Activated CD4-positive, CD25-positive, alpha-beta regulatory T cell (primary cell): ENCODE measurements around the gene CARD11.

ENCODE experiments used
- DNase-seq, 4 experiments: peaks; one replicate each; lab custom pipeline; 2025; lab: John Stamatoyannopoulos, UW

Gene CARD11

GRCh38 chr7:2872296-2872874, 171.3 kb downstream of the CARD11 start:
- no peak for DNase-seq

DNA sequence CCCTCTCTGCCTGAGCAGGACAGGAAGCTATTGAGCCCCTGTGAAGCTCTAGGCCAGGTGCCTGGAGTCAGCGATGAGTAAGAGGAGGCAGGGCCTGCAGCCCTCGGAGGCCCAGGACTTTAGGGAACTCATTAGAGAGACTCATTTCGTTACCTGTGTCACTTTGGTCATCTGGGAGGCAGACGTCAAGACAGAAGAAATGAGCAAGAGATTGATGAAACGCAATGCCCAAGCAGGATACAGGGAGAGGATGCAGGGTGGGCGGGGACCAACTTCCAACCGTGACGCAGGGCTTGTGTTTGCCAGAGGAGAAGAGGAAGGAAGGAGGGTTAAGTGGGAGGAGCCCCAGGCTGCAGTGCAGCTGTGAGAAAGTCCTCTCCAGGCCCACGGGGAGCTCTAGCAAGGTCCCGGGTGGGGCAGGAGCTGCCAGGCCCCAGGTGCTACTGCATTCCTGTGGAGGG, 173.2 kb downstream of the CARD11 start:
- peak in 1 of 4 experiments; percentile 20 for DNase-seq

DNA sequence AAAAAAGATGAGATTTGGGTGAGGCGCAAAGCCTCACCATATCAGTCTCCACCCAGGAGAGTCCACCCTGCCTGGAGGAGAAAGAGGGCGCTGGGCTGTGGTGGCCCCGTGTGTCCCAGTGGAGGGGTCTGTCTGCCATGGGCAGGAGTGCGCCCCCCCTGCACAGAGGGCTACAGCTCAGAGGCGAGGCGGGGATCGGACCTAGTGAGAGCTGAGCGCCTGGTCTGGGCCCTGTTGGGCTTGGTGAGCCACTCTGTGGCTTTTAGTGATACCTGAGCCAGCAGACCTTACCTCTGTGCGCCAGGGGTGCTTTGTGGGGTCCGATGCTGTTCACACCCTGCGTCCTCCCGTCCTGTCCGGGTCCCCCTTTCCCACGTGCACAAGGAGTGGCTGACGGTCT, 173.7 kb downstream of the CARD11 start:
- no peak for DNase-seq

GRCh38 chr7:2866601-2867000, 177.1 kb downstream of the CARD11 start:
- DNase-seq, result no peak

DNA sequence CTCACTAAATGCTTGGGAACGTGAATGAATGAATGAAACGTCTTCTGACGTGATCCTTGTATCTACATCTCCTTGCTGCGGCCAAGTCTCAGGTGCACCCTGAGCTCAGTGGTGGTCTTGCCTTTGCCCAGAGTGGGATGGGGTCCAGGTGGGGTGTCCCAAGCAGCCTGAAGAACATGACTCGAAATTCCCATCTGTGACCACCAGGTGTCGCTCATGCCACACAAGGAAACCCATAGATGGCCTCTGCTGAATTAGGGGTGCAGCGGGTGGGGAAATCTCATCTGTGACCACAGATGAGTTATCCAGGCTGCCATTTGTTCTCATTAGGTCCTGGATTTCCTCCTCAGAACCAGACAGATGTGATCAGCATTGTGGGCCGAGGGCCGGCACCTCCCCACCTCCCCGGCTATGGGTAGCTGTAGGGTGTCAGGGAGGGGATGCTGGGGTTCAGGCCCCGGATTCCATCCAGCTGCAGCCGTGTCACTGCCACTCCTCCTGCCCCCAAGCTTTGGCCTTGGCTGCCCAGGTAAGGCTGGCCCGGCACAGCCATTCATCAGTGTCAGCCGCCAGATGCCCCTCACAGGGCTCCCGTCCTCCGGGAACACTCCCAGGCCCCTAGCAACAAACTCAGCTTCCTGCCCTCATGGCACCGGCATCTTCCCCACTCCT, 178.5 kb downstream of the CARD11 start:
- DNase-seq, result peak; percentile 33 to 66 (median 50)

- no peak for DNase-seq
These were observed 179.3 kb downstream of the CARD11 start for GRCh38 chr7:2864204-2864985.

DNA sequence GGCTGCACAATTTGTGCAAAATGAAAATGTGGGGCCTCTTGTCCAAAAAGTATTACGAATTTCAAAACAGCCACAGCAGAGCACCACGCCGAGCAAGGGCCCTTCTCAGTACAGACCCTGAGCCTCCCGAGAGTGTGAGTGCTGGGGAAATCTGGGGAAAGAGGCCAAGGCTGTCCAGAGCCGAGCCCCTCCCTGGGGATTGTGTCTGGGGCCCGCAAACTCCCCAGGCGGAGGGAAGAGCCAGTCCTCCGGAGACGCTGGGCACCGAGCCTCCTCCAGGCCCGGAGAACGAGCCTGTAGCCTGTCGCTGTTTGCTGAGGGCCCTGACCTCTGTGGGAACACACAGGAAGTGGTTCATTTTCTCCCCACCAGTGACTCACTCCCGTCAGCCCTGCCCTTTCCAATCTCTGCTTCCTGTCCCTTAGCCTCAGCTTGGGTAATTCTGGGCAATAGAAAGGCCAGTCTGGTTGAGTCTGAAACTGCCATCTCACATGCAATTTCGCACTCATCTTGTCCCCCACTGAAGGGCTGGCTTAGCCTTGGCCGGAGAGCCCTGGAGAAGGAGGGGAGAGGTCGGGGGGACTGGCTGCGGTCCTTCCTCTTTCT, 180.1 kb downstream of the CARD11 start:
- peak in 3 of 4 experiments; percentile 37 to 60 (median 43) for DNase-seq

DNA sequence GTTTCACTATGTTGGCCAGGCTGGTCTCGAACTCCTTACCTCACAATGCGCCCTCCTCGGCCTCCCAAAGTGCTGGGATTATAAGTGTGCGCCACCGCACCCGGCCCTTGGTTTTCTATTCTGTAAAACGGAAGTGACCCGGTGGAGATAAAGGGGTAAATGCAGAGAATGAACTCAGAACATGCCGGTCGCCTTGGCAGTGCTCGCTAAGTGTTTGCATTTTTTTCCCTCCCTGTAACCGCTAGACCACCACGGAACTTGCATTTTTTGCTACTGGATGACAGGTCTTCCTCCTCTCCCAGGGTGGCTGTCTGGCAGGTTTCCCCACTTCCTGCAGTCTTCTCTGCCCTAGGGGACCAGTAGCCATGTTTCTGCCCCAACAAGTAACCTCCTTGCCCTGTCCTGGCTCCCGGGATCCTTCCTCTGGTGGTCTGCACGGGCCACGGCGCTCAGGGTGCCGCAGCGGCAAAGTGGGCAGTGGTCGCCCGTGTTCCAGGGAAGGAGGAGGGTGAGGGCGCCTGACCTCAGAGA, 180.8 kb downstream of the CARD11 start:
- no peak for DNase-seq

DNA sequence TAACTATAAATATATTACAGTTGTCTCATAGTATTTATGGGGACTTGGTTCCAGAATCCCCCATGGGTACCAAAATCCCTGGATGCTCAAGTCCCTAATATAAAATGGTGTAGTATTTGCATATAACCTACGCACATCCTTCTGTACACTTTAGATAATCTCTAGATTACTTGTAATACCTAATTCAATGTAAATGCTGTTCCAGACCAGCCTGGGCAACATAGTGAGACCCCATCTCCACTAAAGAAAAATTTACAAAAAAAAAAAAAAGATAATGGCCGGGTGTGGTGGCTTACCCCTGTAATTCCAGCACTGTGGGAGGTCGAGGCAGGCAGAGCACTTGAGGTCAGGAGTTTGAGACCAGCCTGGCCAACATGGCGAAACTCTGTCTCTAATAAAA, 182.2 kb downstream of the CARD11 start:
- DNase-seq, result no peak

GRCh38 chr7:2860627-2861133, 183.0 kb downstream of the CARD11 start:
- DNase-seq, result no peak

GRCh38 chr7:2859952-2860351, 183.7 kb downstream of the CARD11 start:
- DNase-seq, result no peak

- no peak for DNase-seq
These were observed 185.0 kb downstream of the CARD11 start for GRCh38 chr7:2858621-2859020.

DNA sequence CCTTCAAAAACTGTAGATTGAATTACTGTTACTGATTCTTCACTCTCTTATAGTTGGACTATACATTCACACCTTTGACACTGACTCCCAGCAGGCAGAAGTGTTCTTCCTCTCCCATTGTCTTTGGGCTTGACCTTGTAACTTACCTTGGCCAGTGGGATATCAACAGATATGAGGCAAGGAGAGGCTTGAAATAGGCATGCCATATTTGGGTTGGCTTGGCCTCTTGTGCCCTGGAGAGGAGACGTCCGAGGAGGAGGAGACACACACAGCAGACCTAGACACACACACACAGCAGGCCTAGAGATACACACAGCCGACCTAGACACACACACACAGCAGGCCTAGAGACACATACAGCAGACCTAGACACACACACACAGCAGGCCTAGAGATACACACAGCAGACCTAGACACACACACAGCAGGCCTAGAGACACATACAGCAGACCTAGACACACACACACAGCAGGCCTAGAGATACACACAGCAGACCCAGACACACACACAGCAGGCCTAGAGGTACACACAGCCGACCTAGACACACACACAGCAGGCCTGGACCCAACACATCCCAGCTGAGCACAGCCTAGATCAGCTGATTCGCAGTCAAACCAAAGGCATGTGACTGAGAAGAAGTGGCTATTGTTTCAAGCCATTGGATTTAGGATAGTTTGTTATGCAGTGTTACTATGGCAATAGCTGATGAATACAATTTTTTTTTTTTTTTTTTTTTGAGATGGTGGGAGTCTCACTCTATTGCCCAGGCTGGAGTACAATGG, 187.1 kb downstream of the CARD11 start:
- DNase-seq, result no peak
